AG09319 (cell line): ENCODE data around the gene PRDM15.

Experiments used
- DNase-seq: peaks from one replicate; pipeline ENCODE4 v3.0.0-alpha.2; 2010; ENCODE audit warnings: low read depth; ENCODE audit errors: extremely low read depth
- CTCF ChIP-seq: IDR thresholded peaks from 2 replicates; pipeline ENCODE4 v1.5.1; 2011; ENCODE audit warnings: low read depth, mild to moderate bottlenecking, inconsistent platforms, low read length, moderate library complexity

The PRDM15 gene

GRCh38 chr21:41894511-41894910 lies 15.4 kb upstream of the PRDM15 start:
- DNase-seq, result no peak
- no peak for TF ChIP-seq CTCF

DNA sequence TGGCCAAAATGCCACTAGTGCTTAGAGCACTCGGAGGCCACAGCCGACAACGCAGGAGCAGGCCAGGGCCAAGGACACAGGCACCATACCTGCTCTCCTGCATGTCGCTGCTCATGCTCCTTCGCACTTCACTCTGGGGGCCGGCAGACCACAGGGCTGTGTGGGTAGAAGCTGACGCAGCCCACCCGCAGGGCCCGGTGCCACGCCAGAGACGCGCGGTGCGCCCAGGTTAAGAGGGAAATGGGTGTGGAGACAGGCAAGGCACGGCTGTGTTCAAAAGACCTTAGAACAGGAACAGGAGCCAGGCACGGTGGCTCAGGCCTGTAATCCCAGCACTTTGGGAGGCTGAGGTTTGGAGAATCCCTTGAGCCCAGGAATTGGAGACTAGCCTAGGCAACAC lies 13.6 kb upstream of the PRDM15 start:
- no peak for TF ChIP-seq CTCF
- DNase-seq, result no peak

GRCh38 chr21:41891132-41891531 lies 12.0 kb upstream of the PRDM15 start:
- DNase-seq, result no peak
- TF ChIP-seq CTCF, result no peak

- no peak for DNase-seq
- no peak for TF ChIP-seq CTCF
Measured at GRCh38 chr21:41890355-41890754, 11.2 kb upstream of the PRDM15 start.

DNA sequence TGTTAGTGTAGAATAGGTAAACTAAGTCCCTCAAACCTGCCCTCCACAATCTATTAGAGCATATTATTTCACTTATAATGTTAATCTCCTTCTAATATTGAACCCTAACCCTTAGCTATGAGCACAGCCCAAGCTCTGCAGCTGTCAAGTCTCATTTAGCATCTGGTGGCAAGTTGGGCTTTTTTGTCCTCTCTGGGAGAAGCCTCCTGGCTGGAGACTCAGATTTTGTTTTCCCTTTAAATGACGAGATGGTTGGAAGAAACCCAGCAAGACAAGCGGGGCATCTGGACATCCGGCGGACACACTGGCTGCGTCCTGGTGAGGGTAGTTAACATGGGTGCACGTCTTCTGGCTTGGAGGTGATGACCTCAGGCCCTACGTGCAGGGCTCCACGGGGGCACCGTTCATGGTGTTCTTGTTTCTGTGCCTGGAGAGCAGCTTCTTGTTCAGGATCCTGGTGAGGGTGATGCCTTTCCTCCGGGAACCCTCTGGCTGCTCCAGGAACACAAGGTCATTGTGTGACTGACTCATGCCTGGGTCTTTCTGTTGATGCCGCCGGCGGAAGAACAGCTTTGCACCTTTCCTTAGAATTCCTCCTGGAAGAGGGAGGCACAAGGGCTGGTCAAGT lies 9.7 kb upstream of the PRDM15 start:
- no peak for TF ChIP-seq CTCF
- no peak for DNase-seq

DNA sequence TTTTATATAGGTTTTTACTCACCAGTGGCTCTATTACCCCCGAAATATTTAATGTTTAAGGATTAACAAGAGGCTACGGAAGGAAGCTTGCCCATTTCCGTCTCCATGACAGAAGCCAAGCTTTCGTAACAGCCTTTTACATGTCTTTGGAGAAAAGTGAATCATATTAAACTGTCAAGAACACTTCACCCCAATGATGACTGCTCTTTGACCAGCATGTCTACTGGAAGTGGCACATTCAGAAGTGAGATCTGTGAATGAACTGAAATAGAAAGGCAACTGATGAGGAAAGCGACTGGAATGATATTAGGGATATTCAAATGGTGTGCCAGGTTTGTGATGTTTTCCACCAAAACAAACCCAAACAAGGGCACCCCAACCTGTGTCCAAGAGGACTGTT lies 8.5 kb upstream of the PRDM15 start:
- TF ChIP-seq CTCF, result no peak
- DNase-seq, result no peak

- DNase-seq, result no peak
Measured at GRCh38 chr21:41886328-41886727, 7.2 kb upstream of the PRDM15 start.

More at GRCh38 chr21:41886328-41886727, 7.2 kb upstream of the PRDM15 start:
- no peak for TF ChIP-seq CTCF
